ENCODE results near the gene RAB35. TPM values are rescaled to one million over a fixed set of nuclear protein-coding genes. Genes with fewer than 3 reads are reported as not detected.

The RAB35 gene
- total and polyA plus RNA-seq, 2 donors (not counting 1 experiment from before 2014, with no cell fraction given), result 20.4 to 52.9 TPM

GRCh38 chr12:120064054-120064940, 52.3 kb downstream of the RAB35 start:
- ChIA-PET CTCF (no interaction called here), POLR2A (no interaction called here)
- H3K79me2 ChIP-seq (ENCODE audit: control insufficient read depth, insufficient read depth, low read length), result no peaks in the 10 kb centered on the region
- Mint-ChIP-seq H3K9me3 (ENCODE audit: insufficient read depth) (no peaks in the 10 kb centered on the region), H3K4me1 (no peaks in the 10 kb centered on the region), H3K4me3 (no peak overlapping the region), H3K27me3 (no peaks in the 10 kb centered on the region), H3K27ac (no peak overlapping the region)
- no peaks in the 10 kb centered on the region for H3K9me3 ChIP-seq (ENCODE audit: control extremely low read depth in 1 of 3, control insufficient read depth in 2 of 3, insufficient read depth in 1 of 3, low read length in 2 of 3)
- peaks cover 0 to 5% of the 10 kb centered on the region in 2 experiments for H3K36me3 ChIP-seq (replicated peaks in 1 of 2; ENCODE audit: control extremely low read depth in 1 of 2, control insufficient read depth in 1 of 2, extremely low read depth in 1 of 2, insufficient read depth in 2 of 2, low read length in 1 of 2)
- no peak for ATAC-seq (ENCODE audit: low read depth)
- no peaks in the 10 kb centered on the region for H3K27me3 ChIP-seq (replicated peaks in 1 of 4; ENCODE audit: control extremely low read depth in 1 of 4, control insufficient read depth in 3 of 4, insufficient read depth in 4 of 4, low read length in 3 of 4)
- no peak for DNase-seq
- H2AFZ ChIP-seq (ENCODE audit: insufficient read depth, low read depth, low read length, poor library complexity, severe bottlenecking), result no peak overlapping the region
- TF ChIP-seq CTCF (IDR thresholded peaks at IDR 0.05) (no peak), EZH2 (IDR thresholded peaks at IDR 0.05; ENCODE audit: borderline replicate concordance, insufficient read depth, low read depth, low read length, poor library complexity, severe bottlenecking) (no peak)
- no peak overlapping the region for H3K4me2 ChIP-seq (replicated peaks; ENCODE audit: low read depth, low read length, poor library complexity, severe bottlenecking)
- WGBS (ENCODE audit: insufficient coverage), result 93% methylated on average over 15 of the region's 16 CpGs
- intact Hi-C loops (cut with micrococcal nuclease), result no loop called here
- H4K20me1 ChIP-seq (ENCODE audit: control insufficient read depth, insufficient read depth, low read length, poor library complexity, severe bottlenecking), result no peaks in the 10 kb centered on the region
- no peak overlapping the region for H3K9ac ChIP-seq (ENCODE audit: low read length)
- no peak overlapping the region for H3K27ac ChIP-seq (ENCODE audit: low read length in 2 of 2)
- H3K4me1 ChIP-seq (ENCODE audit: control insufficient read depth in 2 of 2, insufficient read depth in 2 of 2, low read length in 2 of 2), result no peaks in the 10 kb centered on the region
- no peak overlapping the region for H3K4me3 ChIP-seq (ENCODE audit: control extremely low read depth in 1 of 5, extremely low read depth in 1 of 5, insufficient read depth in 1 of 5, low read depth in 2 of 5, low read length in 4 of 5)

GRCh38 chr12:120062976-120063579, 53.5 kb downstream of the RAB35 start:
- Mint-ChIP-seq H3K4me3 (no peak overlapping the region), H3K9me3 (ENCODE audit: insufficient read depth) (no peaks in the 10 kb centered on the region), H3K4me1 (no peaks in the 10 kb centered on the region), H3K27me3 (no peaks in the 10 kb centered on the region), H3K27ac (no peak overlapping the region)
- CTCF ChIA-PET, result no interaction called here
- no peak overlapping the region for H3K9ac ChIP-seq (ENCODE audit: low read length)
- H3K9me3 ChIP-seq (ENCODE audit: control extremely low read depth in 1 of 3, control insufficient read depth in 2 of 3, insufficient read depth in 1 of 3, low read length in 2 of 3), result no peaks in the 10 kb centered on the region
- 100% methylated on average over 1 of the region's 3 CpGs for WGBS (ENCODE audit: insufficient coverage)
- no peaks in the 10 kb centered on the region for H3K27me3 ChIP-seq (replicated peaks in 1 of 4; ENCODE audit: control extremely low read depth in 1 of 4, control insufficient read depth in 3 of 4, insufficient read depth in 4 of 4, low read length in 3 of 4)
- no peak overlapping the region for H3K4me2 ChIP-seq (replicated peaks; ENCODE audit: low read depth, low read length, poor library complexity, severe bottlenecking)
- DNase-seq, result no peak
- no peak overlapping the region for H2AFZ ChIP-seq (ENCODE audit: insufficient read depth, low read depth, low read length, poor library complexity, severe bottlenecking)
- H3K36me3 ChIP-seq (replicated peaks in 1 of 2; ENCODE audit: control extremely low read depth in 1 of 2, control insufficient read depth in 1 of 2, extremely low read depth in 1 of 2, insufficient read depth in 2 of 2, low read length in 1 of 2), result peaks cover 0 to 5% of the 10 kb centered on the region in 2 experiments
- POLR2A ChIA-PET, result no interaction called here
- H4K20me1 ChIP-seq (ENCODE audit: control insufficient read depth, insufficient read depth, low read length, poor library complexity, severe bottlenecking), result no peaks in the 10 kb centered on the region
- no peak for TF ChIP-seq EZH2 (IDR thresholded peaks at IDR 0.05; ENCODE audit: borderline replicate concordance, insufficient read depth, low read depth, low read length, poor library complexity, severe bottlenecking)
- no peak for TF ChIP-seq CTCF (IDR thresholded peaks at IDR 0.05)
- ATAC-seq (ENCODE audit: low read depth), result no peak
- no peaks in the 10 kb centered on the region for H3K79me2 ChIP-seq (ENCODE audit: control insufficient read depth, insufficient read depth, low read length)
- no peaks in the 10 kb centered on the region for H3K4me1 ChIP-seq (ENCODE audit: control insufficient read depth in 2 of 2, insufficient read depth in 2 of 2, low read length in 2 of 2)
- intact Hi-C loops (cut with micrococcal nuclease), result no loop called here
- H3K4me3 ChIP-seq (ENCODE audit: control extremely low read depth in 1 of 5, extremely low read depth in 1 of 5, insufficient read depth in 1 of 5, low read depth in 2 of 5, low read length in 4 of 5), result no peak overlapping the region
- no peak overlapping the region for H3K27ac ChIP-seq (ENCODE audit: low read length in 2 of 2)
